ENCODE results near the gene POU2AF1.
"Not testable (repeated sequence)": the region's sequence is repeated elsewhere in the genome, so short reads cannot be mapped to it uniquely, and the experiment has no call there.

POU2AF1 gene

DNA sequence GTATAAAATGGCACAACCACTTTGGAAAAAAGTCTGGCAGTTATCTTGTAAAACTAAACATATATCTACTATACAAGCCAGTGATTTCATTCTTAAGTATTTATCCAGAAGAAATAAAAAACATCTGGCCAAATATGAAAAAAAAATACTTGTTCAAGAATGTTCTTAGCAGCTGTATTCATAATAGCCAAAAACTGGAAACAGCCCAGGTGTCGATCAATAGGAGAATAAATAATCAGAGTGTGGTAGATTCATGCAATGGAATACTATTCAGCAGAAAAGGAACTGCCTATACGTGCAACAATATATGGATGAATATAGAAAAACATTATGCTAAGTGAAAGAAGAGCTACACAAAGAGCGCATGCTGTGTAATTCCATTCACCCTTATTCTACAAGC lies 36.7 kb downstream of the POU2AF1 start:
- DNase-seq: no peak

DNA sequence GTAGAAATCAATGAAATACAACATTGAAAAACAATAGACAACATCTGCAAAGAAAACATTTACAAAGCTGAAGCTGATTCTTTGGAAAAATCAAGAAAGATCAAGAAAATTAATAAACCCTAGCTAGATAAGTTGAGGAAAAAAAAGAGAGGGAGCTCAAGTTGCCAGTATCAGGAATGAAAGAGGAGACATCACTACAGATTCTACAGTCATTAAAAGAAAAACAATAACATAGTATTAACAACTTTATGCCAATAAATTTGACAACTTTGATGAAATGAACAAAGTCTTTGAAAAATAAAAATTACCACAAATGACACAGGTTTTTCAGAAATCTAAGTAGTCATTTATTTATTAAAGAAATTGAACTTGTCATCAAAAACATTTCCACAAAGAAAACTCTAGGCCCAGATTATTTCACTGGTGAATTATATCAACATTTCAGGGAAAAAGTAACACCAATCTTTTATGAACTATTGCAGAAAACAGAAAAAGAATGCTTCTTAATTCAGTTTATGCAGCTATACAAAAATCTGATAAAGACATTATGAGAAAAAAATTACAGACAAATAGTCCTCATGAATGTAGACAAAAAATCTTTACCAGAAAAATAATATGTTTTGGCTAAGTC lies 39.2 kb downstream of the POU2AF1 start:
- no peak for DNase-seq

DNA sequence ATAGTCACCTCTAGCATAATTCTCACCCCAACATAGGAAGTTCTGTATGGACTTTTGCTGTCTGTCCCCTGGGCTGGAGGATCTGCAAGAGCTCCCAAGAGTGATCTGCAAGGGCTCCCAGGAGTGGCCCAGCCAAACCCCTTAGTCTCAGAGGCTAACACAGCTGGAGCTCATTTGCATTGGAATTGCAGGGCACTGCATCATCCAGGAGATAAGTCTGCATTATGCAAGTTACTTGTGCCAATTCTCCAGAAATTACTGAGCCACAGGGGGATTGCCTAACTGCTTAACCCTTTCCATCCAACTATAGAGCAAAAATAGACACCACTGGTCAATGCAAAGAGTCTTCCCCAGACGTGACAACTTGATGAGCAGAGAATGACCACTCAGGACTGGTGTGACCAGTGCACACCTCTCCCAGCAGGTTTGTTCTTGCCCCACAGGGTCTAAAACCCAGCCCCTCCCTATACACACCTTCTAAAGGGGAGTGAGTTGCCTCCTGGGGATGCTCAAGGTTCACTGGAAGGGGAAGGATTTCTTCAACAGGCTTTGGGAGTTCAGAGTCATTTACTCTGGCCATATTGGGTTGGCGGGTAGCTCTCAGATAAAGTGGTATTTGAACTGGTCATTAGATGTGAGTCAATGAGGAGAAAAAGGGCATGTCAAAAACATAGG lies 42.4 kb downstream of the POU2AF1 start:
- no peak for DNase-seq

DNA sequence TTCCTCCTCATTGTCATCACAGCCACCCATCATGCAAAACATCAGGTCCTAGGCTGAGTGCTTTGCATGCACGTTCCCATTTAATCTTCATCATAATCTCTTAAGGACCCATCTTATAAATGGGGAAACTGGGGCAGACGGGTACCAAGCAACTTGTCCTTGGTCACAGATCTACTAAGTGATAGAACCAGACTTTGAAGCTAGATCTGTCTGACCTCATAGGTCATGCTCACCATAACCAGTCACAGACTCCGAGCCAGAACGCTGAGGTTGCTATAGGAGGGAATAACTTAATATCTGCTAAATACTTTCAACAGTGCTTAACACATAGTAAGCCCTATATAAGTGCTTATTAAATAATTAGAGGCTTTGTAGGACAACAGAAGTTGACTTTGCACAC lies 43.0 kb downstream of the POU2AF1 start:
- DNase-seq: no peak

DNA sequence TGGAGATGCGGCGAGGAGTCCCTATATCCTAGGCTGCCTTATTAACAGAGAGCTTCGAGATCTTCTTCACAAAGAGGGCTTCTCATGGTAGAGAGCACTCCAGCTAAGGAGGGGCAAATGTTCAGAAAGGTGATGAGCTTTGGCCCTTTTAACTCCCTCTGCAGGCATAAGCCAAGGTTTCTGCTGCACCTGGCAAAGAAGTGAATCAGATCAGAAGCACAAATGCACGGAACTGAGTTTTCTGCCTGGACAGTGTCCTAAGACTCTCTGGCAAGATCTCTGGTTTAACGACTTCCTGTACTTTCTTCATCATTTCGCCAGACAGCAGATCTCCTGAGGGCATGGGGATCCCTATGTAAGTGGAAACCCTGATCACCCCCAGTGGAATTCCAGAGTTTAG lies 43.5 kb downstream of the POU2AF1 start:
- no peak for DNase-seq

DNA sequence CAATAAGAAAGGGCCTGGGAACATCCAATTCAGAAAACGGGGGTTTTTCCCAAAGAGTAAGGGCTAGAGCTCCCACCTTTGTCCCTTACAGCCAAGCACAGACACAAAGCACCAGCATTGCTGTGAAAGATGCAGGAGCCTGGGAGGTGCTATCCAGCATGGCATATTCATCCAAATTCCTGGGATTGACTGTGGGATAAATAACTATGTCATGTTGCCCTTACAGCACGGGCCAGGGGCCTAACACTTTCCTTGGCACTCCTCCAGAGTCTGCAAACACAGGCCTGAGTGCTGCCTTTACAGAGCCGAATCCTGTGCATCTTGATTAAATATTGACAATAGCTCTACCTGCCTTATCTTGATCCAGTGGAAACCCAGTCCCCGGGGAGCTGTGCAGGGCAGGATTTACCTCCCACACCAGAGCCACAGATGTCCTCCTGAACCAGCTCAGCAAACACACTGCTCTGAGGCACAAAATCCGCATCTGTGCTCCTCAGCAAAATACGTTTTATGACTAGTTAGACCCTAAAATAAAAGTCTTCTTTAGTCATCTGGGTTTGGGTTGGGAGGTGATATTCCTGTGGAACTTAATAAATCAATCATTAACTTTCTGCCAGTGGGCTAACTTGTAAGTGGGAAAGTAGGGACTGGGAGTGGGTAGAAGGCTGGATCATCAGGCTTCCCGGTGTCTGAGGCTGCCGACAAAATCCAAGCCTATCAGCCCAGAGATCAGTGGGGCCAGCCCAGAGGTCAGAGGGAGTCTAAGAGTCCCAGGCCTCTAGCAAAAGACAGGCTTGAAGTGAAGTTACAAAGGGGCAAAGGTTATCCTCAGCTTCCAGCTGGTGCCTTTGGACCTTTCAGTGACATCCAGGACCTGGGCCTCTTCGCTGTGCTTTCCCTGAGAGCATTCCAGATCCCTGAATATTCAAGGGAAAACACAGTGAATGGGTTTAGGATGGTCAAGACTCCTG lies 44.3 kb downstream of the POU2AF1 start:
- no peak for DNase-seq

DNA sequence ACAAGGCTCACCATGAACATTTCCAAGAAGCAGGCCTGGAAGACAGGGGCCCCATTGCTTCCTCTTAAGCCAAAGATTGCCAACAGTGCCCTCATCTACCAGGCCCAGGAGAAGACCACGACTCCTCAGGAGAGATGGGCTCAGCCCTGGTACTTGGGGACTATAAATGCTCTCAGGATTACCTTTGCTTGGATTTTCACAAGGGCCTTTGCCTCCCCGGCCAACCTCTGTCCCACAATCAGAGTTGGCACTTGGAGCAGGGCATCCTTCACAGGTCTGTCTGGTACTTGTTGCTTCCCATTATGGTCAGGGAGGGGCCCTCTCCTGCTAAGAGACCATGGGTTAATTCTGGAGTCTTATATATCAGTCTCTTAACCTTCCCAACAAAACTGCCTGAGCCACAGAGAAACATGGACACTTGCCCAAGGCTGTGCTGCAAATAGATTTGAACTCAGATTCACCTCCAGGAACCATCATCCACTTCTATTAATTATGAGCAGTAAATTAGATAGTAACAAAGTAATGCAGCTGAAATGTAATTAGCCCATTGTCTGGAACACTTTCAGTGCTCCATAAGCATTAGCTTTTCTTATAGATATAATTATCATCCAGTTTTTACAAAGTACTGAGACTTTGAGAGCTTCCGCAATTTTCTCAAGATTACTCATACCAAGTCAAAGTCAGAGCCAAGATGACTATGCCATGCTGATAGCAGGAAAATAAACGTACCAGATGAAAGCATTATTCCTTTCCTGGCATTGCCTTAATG lies 47.2 kb downstream of the POU2AF1 start:
- no peak for DNase-seq

DNA sequence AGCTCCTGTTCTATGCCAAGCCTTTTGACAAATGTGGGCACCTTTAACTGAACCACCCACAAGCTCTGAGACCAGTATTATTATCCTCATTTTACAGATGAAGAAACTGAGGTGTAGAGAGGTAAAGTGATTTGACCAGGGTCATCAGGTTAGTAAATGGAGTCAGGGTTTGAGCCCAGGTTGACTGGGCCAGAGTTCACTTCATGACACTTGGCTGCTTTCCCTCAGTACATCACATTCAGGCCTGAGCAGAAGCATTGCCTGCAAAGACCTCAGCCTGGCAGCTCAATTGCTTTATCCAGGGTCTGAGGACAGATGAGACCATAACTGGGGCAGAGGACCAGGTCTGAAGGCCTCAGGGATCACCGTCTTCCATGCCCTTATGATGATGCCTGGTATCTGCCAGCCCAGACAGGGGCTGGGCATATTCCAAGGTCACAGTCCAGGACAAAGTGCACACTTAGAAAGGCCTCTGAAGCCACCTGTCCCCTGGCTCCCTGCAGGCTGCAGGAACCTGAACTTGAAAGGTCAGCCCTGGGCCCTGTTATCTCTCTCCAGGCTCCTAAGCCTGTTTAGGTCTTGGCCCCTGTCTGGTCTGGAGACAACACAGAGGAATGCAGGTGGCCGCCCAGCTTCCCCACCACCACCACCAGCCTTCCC lies 48.7 kb downstream of the POU2AF1 start:
- no peak for DNase-seq

DNA sequence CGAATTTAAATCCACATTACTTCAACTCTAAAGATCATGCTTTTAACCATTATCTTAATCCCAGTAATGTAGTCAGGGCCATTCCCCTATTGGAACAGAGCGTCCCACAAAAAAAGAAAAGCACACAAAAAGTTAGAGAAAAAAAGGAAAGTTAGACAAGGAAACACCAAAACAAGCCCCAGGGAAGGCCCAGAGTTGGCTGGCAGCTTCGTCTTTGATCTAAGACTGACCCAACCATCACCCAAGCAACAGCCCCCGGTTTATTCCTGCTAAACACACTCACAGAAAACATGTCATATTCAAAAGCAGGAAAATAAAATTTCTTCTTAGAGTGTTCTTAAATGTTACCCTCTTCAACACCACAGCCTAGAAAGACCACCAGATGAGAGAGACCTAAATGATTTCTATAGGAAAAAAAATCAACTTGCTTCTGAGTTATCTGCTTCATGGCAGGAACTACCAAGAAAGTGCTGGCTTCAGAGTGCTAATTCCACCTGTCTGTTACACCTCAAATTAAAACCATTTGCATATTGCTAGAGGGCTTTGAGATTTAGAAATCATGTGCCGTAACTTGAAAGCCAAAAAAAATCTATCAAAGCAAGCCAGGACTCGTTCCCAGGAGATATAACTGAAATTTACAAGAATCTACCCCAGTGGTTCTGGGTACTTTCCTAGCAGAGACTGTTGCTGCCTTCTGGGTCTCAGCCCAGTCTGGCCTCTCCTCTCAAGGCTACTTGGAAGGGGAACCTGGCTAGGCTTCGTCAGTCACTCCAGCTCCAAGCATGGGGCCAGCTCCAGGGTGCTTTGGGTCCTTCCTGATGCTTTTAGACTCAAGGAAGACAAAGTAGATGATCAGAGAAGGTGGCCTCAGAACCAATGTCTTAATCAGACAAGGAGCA lies 49.5 kb downstream of the POU2AF1 start:
- DNase-seq: no peak

DNA sequence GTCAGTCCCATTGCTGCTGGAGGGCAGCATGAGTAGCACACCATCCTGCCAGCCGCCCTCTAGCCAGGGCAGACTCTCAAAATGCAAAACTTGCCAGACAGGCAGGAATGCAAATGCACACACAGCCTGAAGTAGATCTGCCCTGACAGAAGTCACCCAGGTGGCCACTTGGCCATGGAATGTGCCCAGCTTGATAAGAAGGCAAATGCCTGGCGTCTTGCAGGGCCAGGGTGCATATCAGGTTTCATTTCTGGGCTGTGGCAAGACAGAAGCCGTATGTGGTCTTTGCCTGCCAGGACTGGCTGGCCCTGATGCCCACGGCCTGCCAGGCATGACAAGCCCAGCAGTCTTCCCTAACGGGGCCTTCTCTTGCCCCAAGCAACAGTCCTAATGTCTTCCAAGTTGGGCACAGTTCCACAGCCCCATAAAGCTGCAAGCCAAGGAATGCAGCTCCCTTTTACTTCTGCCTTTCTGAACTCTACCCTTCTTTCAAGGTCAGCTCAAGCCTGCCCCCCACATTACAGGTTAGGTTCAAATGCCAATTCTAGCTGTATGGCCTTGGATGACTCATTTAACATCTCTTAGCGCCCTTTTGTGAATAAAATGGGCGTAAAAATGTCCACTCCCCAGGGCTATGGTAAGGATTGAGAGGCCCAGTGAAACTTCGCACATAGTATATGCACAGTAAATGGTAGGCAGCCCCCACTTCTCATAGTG lies 51.0 kb downstream of the POU2AF1 start:
- no peak for DNase-seq

DNA sequence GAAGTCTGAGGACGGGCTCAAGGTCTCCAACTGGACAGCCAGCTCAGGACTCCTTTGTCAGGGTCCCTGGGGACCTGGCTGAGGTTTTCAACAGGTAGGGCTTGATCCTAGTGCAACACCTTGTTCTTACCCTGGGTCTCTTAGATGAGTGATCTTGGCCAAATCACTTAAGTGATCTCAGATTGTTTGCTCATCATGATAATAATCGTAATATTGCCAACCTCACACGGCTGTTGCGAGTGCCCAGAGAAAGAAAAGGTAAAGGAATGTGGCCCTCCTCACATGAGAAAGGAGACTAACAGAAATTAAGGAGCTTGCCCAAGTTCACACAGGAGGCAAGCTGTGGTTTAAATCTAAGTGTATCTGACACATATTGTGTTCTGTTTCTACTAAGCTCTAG lies 52.3 kb downstream of the POU2AF1 start:
- DNase-seq: no peak

DNA sequence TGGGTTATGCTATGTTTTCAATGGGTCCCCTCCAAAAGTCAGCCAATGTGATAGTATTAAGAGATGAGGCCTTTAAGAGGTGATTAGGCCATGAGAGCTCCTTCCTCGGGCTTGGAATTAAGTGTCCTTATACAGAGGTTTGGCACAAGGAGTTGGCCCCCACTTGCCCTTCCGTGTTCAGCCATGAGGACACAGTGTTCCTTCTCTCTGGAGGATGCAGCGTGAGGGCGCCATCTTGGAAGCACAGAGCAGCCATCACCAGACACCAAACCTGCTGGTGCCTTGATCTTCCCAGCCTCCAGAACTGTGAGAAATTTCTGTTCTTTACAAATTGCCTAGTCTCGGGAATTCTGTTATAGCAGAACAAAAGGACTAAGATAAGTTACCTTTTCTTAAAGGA lies 53.8 kb downstream of the POU2AF1 start:
- no peak for DNase-seq

DNA sequence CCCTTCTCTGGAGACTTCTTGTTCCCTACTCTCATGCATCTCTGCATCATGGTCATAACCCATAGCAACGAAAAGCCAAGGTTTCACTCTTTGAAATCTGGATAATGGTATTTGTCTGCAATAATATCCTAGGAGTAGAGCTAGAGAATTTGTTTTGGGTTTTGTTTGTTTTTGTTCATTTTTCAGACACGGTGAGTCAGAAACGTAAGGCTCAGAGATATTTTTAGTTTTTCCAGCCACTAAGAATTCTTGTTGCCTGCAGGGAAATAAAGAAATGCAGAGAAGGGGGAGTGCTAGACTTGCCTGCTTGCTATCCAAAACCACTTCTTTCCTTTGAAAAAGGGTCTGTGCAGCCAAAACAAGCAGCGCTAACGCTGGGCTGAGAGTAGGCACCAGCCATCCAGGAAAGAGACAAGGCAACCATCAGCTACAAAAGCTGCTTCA lies 54.8 kb downstream of the POU2AF1 start:
- DNase-seq: no peak

DNA sequence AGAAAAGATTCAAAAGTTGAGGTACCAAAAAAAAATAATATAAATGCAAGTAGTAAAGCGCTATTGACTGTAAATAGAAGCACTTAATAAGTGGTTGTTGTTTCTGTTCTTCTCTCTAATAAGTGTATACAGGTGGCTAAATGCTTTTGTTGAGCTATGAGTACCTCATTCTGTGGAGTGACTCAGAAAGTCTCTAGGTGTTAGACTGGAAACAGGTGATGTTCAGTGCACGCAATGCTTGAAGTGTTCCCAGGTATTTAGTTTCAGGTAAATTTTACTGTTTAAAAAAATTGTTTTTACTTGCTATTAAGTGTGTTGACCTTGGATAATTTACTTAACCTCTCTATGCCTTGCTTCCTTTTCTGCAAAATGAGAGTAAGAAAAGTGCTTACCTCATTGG lies 56.5 kb downstream of the POU2AF1 start:
- DNase-seq: no peak

DNA sequence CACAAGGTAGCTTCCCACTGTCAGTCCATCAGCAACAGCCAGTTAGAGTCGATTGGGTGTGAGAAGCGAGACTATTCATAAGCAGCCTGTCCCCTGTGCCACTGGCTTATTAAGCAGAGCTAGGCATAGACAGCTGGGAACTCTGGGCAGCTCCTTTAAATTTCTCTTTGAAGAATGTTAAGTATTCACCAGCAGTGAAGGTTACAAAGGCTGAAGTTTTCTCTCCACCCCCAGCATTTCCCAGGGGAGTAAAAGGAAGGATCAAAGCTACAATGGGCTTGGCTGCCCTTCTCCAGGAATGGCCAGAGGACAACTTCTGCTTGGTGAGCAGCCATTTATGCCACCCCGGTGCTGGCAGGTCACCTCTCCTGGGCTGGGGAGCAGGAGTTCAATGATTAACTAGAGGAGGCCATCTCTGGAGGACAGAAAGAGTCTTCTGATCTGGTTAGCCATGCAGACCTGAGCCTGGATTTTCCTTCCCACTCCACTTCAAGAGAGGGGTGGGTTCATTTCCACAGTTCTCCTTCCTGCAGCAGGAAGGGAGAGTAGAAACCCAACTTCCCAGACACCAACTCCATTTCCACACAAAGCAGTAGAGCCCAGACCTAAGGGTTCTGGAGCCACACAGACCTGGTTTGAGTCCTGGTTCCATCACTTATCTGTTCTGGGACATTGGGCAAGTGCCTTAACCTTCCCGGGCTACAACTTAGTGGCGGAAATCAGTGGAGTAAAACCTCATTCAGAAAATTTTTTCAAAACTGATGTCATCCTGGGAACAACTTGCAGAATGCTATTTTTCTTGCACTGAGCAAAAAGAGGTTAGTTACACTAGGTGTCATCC lies 58.1 kb downstream of the POU2AF1 start:
- no peak for DNase-seq

DNA sequence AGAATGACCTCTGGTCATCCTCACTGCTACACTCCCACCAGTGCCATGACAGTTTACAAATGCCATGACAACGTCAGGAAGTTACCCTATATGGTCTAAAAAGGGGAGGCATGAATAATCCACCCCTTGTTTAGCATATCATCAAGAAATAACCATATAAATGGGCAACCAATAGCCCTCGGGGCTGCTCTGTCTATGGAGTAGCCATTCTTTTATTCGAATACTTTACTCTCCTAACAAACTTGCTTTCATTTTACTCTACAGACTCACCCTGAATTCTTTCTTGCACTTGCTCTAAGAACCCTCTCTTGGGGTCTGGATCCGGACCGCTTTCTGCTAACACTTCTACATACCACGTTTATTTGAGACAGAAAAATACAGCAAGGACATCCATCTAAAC lies 58.9 kb downstream of the POU2AF1 start:
- DNase-seq: not testable (repeated sequence)

DNA sequence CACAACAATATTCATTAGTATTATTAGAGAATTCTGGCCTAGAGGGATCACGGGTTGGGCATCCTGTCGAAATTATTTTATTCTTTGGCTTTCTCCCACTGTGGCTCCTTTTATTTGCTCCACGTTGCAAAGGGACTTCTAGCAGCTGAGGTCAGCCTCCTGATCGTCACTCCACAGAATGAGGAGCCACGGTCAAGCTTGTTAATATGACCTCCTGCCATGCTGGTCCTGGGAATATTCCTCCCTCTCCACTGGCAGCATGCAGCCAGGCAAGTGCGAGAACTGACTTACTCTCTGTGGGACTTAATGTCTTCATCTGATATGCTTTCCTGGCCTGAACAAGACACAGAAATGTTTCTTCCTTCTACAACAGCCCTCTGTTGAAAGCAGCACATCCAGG lies 59.8 kb downstream of the POU2AF1 start:
- no peak for DNase-seq

DNA sequence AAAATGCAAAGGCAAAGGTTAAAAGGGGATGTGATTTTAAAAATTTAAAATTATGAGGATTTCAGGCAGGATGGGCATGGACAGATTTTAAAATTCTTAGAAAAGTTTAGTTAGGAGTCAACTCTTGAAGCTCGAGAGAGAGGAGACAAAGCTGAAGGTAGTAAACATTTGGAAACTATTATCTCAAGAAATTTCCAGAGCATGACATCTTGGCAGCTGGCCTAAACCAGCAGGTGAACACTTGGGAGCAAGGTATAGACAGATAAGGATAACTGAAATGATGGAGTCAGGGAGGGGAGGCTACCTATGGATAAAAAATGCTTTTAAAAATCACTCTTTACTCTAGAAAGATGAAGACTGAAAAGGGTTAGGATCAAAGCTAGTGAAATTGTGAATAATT lies 67.0 kb downstream of the POU2AF1 start:
- DNase-seq: no peak

DNA sequence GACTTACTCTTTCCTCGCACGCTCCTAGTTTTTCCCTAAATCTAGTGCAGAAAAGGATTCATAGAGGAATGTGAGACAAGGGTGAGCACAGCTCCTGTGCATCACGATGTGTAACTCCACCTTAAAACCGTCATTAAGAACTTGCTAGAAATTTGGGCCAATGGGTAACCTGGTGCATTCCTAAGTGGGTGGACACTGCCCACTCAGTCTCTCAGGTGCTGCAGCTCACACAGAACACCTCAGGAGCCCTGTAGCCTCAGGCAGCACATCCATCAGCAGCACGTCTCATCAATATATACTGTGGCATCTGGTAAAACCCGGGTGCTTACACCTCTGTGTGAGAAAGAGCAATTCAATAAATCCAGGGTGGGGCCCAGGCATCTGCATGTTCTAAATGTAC lies 68.4 kb downstream of the POU2AF1 start:
- no peak for DNase-seq

DNA sequence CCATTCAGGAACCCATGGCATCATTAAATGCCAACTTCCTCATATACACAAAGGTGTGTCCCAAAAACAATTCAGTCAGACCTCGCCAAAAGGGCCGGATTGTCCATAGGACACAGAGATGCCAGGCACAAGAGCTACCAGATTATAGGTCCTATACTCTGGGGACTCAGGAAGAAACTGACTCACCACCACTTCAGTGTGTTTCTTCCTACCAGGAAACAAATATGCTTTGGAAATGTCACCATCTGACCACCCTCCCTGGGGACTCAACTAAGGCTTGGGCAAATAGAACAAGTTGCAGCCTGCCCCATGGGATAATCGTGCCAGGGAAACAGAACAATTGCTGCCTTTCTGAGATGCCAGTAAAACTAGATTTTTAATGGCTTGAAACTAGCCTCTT lies 69.0 kb downstream of the POU2AF1 start:
- no peak for DNase-seq

All from activated naive CD4-positive, alpha-beta T cell treated with anti-CD3 and anti-CD28 coated beads, Interleukin-2, amount 50 U/mL, for 16 hours (primary cell).